Stimulated activated memory B cell treated with anti-CD40 and anti-IgM and Interleukin-4, amounts not matched to agents 10 μg/mL and 1 μg/mL and 100 μg/mL, for 72 hours (primary cell): ENCODE data around the gene SLC4A2.
A peak's percentile ranks its signal among the peaks of the same experiment; 100 is the strongest.

Source experiments
- ATAC-seq: fragments of 150-1000 bp; cut with Tn5 transposase; 2 replicates; pipeline ENCODE4 v1.10.0; 2021
- H3K27ac Mint-ChIP-seq: one replicate; pipeline ENCODE4 v1.8.0; 2022; ENCODE audit warnings: mild to moderate bottlenecking, mixed read lengths
- H3K27me3 Mint-ChIP-seq: one replicate; pipeline ENCODE4 v1.8.0; 2022; ENCODE audit warnings: mixed read lengths
- H3K36me3 Mint-ChIP-seq: one replicate; pipeline ENCODE4 v1.8.0; 2022; ENCODE audit warnings: mixed read lengths
- H3K4me1 Mint-ChIP-seq: one replicate; pipeline ENCODE4 v1.8.0; 2022; ENCODE audit warnings: mixed read lengths
- H3K4me3 Mint-ChIP-seq: one replicate; pipeline ENCODE4 v1.8.0; 2022; ENCODE audit warnings: mild to moderate bottlenecking, moderate library complexity, mixed read lengths
- H3K9me3 Mint-ChIP-seq: one replicate; pipeline ENCODE4 v1.8.0; 2022; ENCODE audit warnings: mixed read lengths

The SLC4A2 gene

GRCh38 chr7:151115121-151115835 lies 55.9 kb downstream of the SLC4A2 start:
- H3K4me1 Mint-ChIP-seq = peaks cover 10% of the 10 kb centered on the region
- no peak overlapping the region for H3K27ac Mint-ChIP-seq
- H3K4me3 Mint-ChIP-seq = no peak overlapping the region
- ATAC-seq = peak; percentile 25
- peaks cover 19% of the 10 kb centered on the region for H3K36me3 Mint-ChIP-seq
- no peaks in the 10 kb centered on the region for H3K9me3 Mint-ChIP-seq
- H3K27me3 Mint-ChIP-seq = peaks cover 15% of the 10 kb centered on the region

GRCh38 chr7:151115836-151116418 lies 56.5 kb downstream of the SLC4A2 start:
- Mint-ChIP-seq H3K4me3 (no peak overlapping the region), H3K27me3 (peaks cover 15% of the 10 kb centered on the region), H3K27ac (no peak overlapping the region), H3K9me3 (no peaks in the 10 kb centered on the region), H3K36me3 (peaks cover 25% of the 10 kb centered on the region), H3K4me1 (peaks cover 3% of the 10 kb centered on the region)
- ATAC-seq = no peak

- H3K9me3 Mint-ChIP-seq = no peaks in the 10 kb centered on the region
- H3K4me3 Mint-ChIP-seq = no peak overlapping the region
- peaks cover 15% of the 10 kb centered on the region for H3K27me3 Mint-ChIP-seq
- no peak overlapping the region for H3K27ac Mint-ChIP-seq
- H3K4me1 Mint-ChIP-seq = no peaks in the 10 kb centered on the region
- peaks cover 34% of the 10 kb centered on the region for H3K36me3 Mint-ChIP-seq
- ATAC-seq = no peak
Measured at GRCh38 chr7:151116603-151117440, 57.4 kb downstream of the SLC4A2 start.

GRCh38 chr7:151117565-151117964 lies 58.2 kb downstream of the SLC4A2 start:
- no peak overlapping the region for H3K4me3 Mint-ChIP-seq
- H3K9me3 Mint-ChIP-seq = no peaks in the 10 kb centered on the region
- no peak for ATAC-seq
- H3K27me3 Mint-ChIP-seq = peaks cover 10% of the 10 kb centered on the region
- no peak overlapping the region for H3K27ac Mint-ChIP-seq
- H3K4me1 Mint-ChIP-seq = no peaks in the 10 kb centered on the region
- peaks cover 39% of the 10 kb centered on the region for H3K36me3 Mint-ChIP-seq

- no peak overlapping the region for H3K27ac Mint-ChIP-seq
- H3K9me3 Mint-ChIP-seq = no peaks in the 10 kb centered on the region
- peaks cover under 1% of the 10 kb centered on the region for H3K4me1 Mint-ChIP-seq
- H3K36me3 Mint-ChIP-seq = peaks cover 45% of the 10 kb centered on the region
- no peak overlapping the region for H3K4me3 Mint-ChIP-seq
- no peak for ATAC-seq
- H3K27me3 Mint-ChIP-seq = peaks cover 2% of the 10 kb centered on the region
Measured at GRCh38 chr7:151118108-151119054, 59.0 kb downstream of the SLC4A2 start.

GRCh38 chr7:151119055-151119415 lies 59.6 kb downstream of the SLC4A2 start:
- Mint-ChIP-seq H3K4me1 (peaks cover 7% of the 10 kb centered on the region), H3K27me3 (no peaks in the 10 kb centered on the region), H3K36me3 (peaks cover 51% of the 10 kb centered on the region), H3K27ac (no peak overlapping the region), H3K4me3 (no peak overlapping the region), H3K9me3 (no peaks in the 10 kb centered on the region)
- no peak for ATAC-seq

- no peak for ATAC-seq
- H3K36me3 Mint-ChIP-seq = peaks cover 54% of the 10 kb centered on the region
- H3K27ac Mint-ChIP-seq = no peak overlapping the region
- no peaks in the 10 kb centered on the region for H3K27me3 Mint-ChIP-seq
- no peaks in the 10 kb centered on the region for H3K9me3 Mint-ChIP-seq
- H3K4me3 Mint-ChIP-seq = no peak overlapping the region
- peaks cover 9% of the 10 kb centered on the region for H3K4me1 Mint-ChIP-seq
Measured at GRCh38 chr7:151119902-151120301, 60.5 kb downstream of the SLC4A2 start.

- ATAC-seq = no peak
- Mint-ChIP-seq H3K9me3 (no peaks in the 10 kb centered on the region), H3K4me3 (no peak overlapping the region), H3K27ac (no peak overlapping the region), H3K27me3 (no peaks in the 10 kb centered on the region), H3K36me3 (peaks cover 54% of the 10 kb centered on the region), H3K4me1 (peaks cover 9% of the 10 kb centered on the region)
Measured at GRCh38 chr7:151120896-151121295, 61.5 kb downstream of the SLC4A2 start.

- ATAC-seq = no peak
- peaks cover 54% of the 10 kb centered on the region for H3K36me3 Mint-ChIP-seq
- H3K9me3 Mint-ChIP-seq = no peaks in the 10 kb centered on the region
- no peak overlapping the region for H3K27ac Mint-ChIP-seq
- no peaks in the 10 kb centered on the region for H3K27me3 Mint-ChIP-seq
- no peak overlapping the region for H3K4me3 Mint-ChIP-seq
- H3K4me1 Mint-ChIP-seq = peaks cover 9% of the 10 kb centered on the region
Measured at GRCh38 chr7:151121380-151122170, 62.2 kb downstream of the SLC4A2 start.

GRCh38 chr7:151122276-151122675 lies 62.9 kb downstream of the SLC4A2 start:
- Mint-ChIP-seq H3K4me1 (peaks cover 9% of the 10 kb centered on the region), H3K27ac (no peak overlapping the region), H3K27me3 (no peaks in the 10 kb centered on the region), H3K36me3 (peaks cover 54% of the 10 kb centered on the region), H3K4me3 (no peak overlapping the region), H3K9me3 (no peaks in the 10 kb centered on the region)
- no peak for ATAC-seq

- Mint-ChIP-seq H3K27ac (no peak overlapping the region), H3K27me3 (no peaks in the 10 kb centered on the region), H3K36me3 (peaks cover 55% of the 10 kb centered on the region)
Measured at GRCh38 chr7:151122796-151123157, 63.4 kb downstream of the SLC4A2 start.

GRCh38 chr7:151123158-151123821 lies 63.9 kb downstream of the SLC4A2 start:
- no peak for ATAC-seq
- Mint-ChIP-seq H3K27me3 (no peaks in the 10 kb centered on the region), H3K9me3 (no peaks in the 10 kb centered on the region), H3K36me3 (peaks cover 60% of the 10 kb centered on the region), H3K4me1 (peaks cover 9% of the 10 kb centered on the region), H3K4me3 (no peak overlapping the region), H3K27ac (no peak overlapping the region)

More at GRCh38 chr7:151122796-151123157, 63.4 kb downstream of the SLC4A2 start:
- Mint-ChIP-seq H3K4me3 (no peak overlapping the region), H3K9me3 (no peaks in the 10 kb centered on the region), H3K4me1 (peaks cover 9% of the 10 kb centered on the region)
- ATAC-seq = no peak

- Mint-ChIP-seq H3K27me3 (no peaks in the 10 kb centered on the region), H3K4me1 (peaks cover 9% of the 10 kb centered on the region), H3K4me3 (no peak overlapping the region), H3K9me3 (no peaks in the 10 kb centered on the region), H3K36me3 (peaks cover 60% of the 10 kb centered on the region), H3K27ac (no peak overlapping the region)
- peak; percentile 76 for ATAC-seq
Measured at GRCh38 chr7:151123822-151124464, 64.6 kb downstream of the SLC4A2 start.
